DMS114 treated with DMSO at 0.1 percent for 48 hours (cell line): ENCODE data around the gene NECTIN4.
"Not testable (repeated sequence)": the region's sequence is repeated elsewhere in the genome, so short reads cannot be mapped to it uniquely, and the experiment has no call there.

ENCODE experiments used
- DNase-seq: peaks from one replicate; lab custom pipeline; 2025; ENCODE audit not compliant: unreplicated experiment; lab: John Stamatoyannopoulos, UW

Gene NECTIN4

GRCh38 chr1:161082996-161083747 is 6.2 kb downstream of the NECTIN4 start:
- no peak for DNase-seq

DNA sequence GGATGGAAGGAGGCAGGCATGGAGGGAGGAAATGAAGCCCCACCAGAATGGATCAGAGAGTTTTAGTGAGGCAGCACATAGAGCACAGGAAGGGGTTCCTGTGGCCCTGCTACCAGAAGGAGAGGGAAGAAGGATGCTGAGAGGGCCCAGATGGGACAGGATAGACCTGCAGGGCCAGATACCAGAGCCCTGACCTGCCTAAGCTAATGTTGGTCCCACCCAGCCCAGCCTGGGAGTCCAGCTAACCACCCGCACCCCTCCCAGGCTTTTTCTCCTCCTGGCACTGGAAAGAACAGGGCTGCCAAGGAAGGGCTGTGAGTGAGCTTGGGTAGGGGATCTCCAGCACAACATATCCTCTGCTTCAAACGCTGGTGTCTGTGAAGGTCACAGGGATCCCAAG is 6.9 kb downstream of the NECTIN4 start:
- no peak for DNase-seq

DNA sequence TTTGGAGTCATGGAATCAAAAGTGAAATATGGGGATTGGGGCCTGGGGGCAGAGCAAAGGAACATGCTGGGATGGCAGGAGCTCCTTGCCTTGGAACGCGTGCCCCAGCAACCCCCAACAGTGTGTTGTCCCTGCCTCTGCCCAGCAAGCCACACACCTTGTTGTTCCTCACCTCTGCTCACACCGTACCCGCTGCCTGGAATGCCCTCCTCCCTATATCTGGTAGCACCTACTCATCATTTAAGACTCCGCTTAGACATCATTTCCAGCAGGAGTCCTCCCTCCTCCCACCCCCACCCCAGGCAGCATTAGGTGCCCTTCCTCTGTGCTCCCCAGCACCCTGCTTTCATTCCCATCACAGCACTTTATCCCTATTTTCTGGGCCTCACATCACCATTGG is 7.8 kb downstream of the NECTIN4 start:
- DNase-seq: no peak

GRCh38 chr1:161080441-161081405 is 8.6 kb downstream of the NECTIN4 start:
- no peak for DNase-seq

- no peak for DNase-seq
Measured at GRCh38 chr1:161079436-161080110, 9.8 kb downstream of the NECTIN4 start.

GRCh38 chr1:161077426-161077825 is 11.9 kb downstream of the NECTIN4 start:
- no peak for DNase-seq

GRCh38 chr1:161076410-161076809 is 12.9 kb downstream of the NECTIN4 start:
- DNase-seq: no peak

DNA sequence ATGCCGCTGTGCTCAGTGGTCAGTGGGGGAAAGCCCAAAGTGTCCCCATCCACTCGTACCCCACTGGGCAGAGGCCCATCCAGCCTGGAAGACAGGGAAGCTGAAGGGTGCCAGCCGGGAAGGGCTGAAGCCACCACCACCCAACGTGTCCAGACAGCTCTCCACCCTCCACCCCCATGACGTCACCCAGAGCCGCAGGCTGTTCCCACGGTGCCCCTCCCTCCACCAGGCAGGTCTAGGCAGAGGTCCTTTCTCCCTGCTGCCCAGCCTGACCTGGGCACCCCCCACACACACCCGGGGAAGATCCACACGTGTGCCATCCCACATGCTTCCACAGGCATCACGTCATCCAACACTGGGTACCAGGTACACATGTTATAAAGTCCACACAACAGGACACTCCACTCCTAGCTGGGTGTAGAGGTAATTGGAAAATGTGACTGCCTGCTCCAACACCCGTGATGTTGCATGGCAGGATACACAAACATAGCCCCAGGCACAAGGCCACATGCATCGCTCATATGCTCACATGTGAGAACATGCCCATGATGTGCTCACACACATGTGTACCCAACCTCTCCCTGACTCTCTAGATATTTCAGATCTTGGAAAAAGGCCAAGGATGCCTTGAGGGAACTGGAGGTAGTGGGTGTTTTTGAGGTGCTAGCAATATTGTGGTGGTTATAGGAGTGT is 14.5 kb downstream of the NECTIN4 start:
- no peak for DNase-seq

DNA sequence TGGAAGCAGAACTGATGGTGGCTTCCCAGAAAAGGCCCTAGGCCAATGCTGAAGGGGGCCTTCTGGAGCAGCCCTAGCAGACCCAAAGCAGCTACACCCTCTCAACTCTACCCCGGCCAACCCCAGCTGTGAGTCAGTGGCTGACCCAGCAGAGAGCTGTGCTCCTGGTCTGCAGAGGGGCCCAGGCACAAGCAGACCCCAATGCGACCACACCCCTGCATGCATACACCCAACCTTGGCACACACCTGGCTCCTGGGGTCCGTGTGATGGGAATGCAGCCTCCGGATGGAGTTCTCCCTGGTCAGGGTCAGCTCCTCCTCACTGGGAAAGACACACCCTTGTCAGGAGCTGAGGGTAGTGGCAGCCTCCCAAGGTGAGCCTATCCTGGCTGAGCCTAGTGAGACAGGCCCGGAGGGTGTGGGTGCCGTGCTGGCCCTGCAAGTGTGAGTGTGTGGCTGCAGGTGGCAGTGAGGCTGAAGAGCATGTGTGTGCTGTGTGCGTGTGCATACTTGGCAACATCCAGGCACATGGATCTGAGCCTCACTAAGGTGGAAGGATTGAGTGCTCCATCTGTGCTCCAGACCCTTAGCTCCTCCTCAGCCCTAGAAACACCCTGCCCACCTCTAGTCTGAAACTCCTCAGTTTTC is 15.8 kb downstream of the NECTIN4 start:
- DNase-seq: no peak

DNA sequence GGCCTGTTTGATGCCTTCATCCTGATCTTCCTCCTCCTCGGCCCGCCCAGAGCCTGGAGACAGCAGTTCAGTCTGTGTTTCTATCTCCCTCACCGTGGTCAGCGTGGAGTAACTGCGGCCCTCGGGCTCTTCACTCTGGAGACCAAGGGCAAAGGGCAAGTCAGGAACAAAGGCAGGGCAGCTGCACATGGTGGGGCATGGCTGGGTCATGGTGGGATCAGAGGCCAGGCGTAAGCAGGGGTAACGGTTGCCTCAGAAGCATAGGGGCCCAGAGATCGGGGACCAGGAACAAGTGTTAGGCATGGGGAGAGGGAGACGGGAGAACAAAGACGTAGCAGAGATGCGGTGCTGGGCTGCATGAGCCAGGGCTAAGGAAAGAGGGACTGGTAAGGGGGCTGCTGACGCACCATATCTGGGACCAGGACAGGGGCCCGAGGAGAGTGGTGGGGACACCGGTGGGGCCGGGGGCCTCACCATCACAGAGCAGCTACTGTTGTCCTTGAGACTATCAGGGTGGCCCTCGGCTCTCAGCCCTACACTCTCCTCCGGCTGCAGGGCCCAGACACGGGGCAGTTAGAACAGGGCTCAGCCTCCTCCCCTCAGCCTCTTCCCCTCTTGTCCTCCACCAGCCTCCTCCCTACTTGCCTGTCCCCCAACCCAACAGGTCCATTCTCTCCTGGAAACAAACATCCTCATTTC is 16.5 kb downstream of the NECTIN4 start:
- no peak for DNase-seq

GRCh38 chr1:161071886-161072371 is 17.4 kb downstream of the NECTIN4 start:
- DNase-seq: no peak

- DNase-seq: no peak
Measured at GRCh38 chr1:161070761-161071160, 18.6 kb downstream of the NECTIN4 start.

GRCh38 chr1:161069731-161070270 is 19.6 kb downstream of the NECTIN4 start, which contains the start of gene ARHGAP30:
Gene ARHGAP30, minus strand, starts transcription at chr1:161069891. Its CDS starts 267 bp downstream, at chr1:161069624.
- no peak for DNase-seq

DNA sequence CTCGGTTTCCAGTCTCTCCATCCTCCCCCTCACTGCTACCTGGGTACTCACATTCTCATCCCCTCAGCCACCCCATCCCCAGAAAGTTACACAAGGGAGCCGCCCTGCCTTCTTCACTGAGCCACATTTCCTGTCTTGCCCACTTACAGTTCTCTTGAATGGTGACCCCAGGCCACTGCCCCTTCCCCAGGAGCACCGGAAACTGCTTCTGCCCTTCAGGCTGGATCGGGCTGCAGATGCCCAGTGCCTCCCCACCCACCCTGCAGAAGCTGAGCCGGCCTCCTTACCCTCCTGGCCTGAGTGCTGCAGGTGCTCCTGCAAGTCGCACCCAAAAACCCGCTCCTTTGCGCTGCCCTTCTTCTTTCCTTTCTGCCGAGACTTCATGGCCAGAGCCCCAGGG is 20.1 kb downstream of the NECTIN4 start:
- DNase-seq: no peak

DNA sequence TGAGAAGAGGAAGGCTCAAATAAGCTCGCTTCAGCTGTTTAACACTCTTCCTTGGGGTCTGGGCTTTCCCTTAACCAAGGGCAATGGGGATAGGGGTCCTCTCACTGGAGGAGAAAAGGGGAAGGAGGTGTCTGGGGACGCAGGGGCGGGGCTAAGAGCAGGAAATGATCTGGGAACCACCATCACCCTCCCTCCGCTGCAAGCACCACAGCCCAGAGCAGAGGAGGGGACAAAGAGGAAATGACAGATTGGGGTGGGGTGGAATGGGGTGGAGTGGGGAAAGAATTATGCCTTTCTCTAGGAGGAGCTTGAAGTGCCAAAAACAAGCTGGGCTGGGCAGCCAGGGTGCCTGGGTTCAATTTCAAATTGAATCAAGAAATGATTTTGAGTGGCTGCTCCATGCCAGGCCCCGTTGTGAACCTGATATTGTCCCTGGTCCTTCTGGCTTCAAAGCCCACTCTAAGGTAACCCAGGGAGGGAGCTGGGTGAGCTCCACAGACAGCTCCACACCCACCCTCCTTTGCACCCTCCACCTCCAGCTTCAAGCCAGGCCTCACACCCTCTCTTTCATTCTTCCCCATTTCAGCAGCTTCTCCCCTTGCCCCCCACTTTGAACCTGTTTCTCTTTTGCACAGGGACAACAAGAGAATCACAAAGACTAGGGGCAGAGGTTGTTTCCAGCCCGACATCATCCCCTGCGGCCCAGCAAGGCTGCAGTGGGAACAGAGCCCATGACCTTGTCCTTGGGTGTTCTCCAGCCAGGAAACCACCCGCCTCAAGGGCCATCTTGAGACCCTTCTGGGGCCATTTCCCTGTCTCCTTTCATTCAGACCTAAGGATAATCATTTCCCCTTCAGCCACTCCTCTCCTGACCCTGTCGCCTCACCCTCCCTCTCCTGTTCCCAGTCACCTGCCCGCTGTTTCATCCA is 20.8 kb downstream of the NECTIN4 start:
- no peak for DNase-seq

DNA sequence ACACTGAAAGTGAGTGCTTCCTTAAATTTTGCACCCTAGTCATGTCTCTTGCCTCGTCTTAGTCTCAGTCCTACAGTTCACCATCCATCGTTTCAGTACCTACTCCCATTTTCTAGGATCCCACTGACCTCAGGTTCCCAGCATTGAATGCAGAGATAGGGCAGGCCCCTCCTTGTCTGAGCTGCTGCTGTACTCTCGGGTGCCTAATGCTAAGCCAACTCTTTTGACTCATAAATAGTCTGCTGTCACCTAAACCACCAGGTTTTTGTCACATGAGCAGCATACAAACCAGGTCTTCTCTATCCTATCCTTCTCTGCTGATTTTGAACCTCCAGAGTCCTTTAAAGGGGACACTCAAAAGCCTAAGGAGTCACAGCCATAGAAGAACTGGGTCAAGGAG is 22.7 kb downstream of the NECTIN4 start:
- no peak for DNase-seq

GRCh38 chr1:161065681-161066080 is 23.7 kb downstream of the NECTIN4 start:
- DNase-seq: not testable (repeated sequence)

DNA sequence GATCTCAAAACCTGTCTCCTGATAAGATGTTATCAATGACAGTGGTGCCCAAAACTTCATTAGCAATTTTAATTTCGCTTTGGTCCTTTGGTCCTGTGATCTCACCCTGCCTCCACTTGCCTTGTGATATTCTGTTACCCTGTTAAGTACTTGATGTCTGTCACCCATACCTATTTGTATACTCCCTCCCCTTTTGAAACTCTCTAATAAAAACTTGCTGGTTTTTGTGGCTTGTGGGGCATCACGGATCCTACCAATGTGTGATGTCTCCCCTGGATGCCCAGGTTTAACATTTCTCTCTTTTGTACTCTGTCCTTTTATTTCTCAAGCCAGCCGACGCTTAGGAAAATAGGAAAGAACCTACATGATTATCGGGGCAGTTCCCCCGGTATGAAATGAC is 25.4 kb downstream of the NECTIN4 start:
- not testable (repeated sequence) for DNase-seq
